Loucy (cell line): ENCODE measurements around the gene SUPT20HL1.

Experiments used
- H2AFZ ChIP-seq: fragments of 200-600 bp; sonication (generic); 2 replicates; pipeline ENCODE4 v1.6.0; 2016; ENCODE audit warnings: antibody characterized with exemption, mild to moderate bottlenecking, low read length, moderate library complexity
- H3F3A ChIP-seq: fragments of 200-600 bp; 2 replicates; pipeline ENCODE4 v1.6.0; 2016; ENCODE audit warnings: antibody characterized with exemption, low read depth, mild to moderate bottlenecking
- H3K27me3 ChIP-seq: fragments of 200-600 bp; sonication (generic); 2 replicates; pipeline ENCODE4 v1.6.1; 2014; ENCODE audit warnings: low read length, mild to moderate bottlenecking; ENCODE audit not compliant: insufficient read depth, poor library complexity, severe bottlenecking
- H3K36me3 ChIP-seq: fragments of 200-600 bp; sonication (generic); 2 replicates; pipeline ENCODE4 v1.6.1; 2016; ENCODE audit warnings: low read length; ENCODE audit not compliant: insufficient read depth
- H3K4me1 ChIP-seq: fragments of 200-600 bp; sonication (generic); 2 replicates; pipeline ENCODE4 v1.5.1; 2014; ENCODE audit warnings: low read length, mild to moderate bottlenecking; ENCODE audit not compliant: insufficient read depth, poor library complexity, severe bottlenecking
- H3K4me2 ChIP-seq: fragments of 200-600 bp; sonication (generic); 2 replicates; pipeline ENCODE4 v1.6.0; 2014; ENCODE audit warnings: antibody characterized with exemption, low read length, low read depth, mild to moderate bottlenecking; ENCODE audit not compliant: poor library complexity, severe bottlenecking
- H3K4me3 ChIP-seq: fragments of 200-600 bp; sonication (generic); 2 replicates; pipeline ENCODE4 v1.5.1; 2014; ENCODE audit warnings: low read length, mild to moderate bottlenecking, mixed read lengths; ENCODE audit not compliant: poor library complexity, severe bottlenecking
- H3K79me2 ChIP-seq: fragments of 200-600 bp; sonication (generic); 2 replicates; pipeline ENCODE4 v1.6.1; 2014; ENCODE audit warnings: low read length; ENCODE audit not compliant: insufficient read depth
- H3K9ac ChIP-seq: fragments of 200-600 bp; sonication (generic); 2 replicates; pipeline ENCODE4 v1.6.0; 2014; ENCODE audit warnings: mild to moderate bottlenecking, low read depth, low read length, moderate library complexity; ENCODE audit not compliant: poor library complexity, severe bottlenecking
- H3K9me2 ChIP-seq: fragments of 200-600 bp; sonication (generic); replicated peaks from 2 replicates; pipeline ENCODE4 v1.6.1; 2016; ENCODE audit warnings: low read depth, low read length, mixed read lengths
- H3K9me3 ChIP-seq: fragments of 200-600 bp; sonication (generic); 2 replicates; pipeline ENCODE4 v1.6.1; 2014; ENCODE audit warnings: mild to moderate bottlenecking, antibody characterized with exemption, low read length, low read depth; ENCODE audit not compliant: insufficient read depth
- H4K20me1 ChIP-seq: fragments of 200-600 bp; sonication (generic); 2 replicates; pipeline ENCODE4 v1.6.0; 2014; ENCODE audit warnings: antibody characterized with exemption, low read length, mild to moderate bottlenecking; ENCODE audit not compliant: insufficient read depth, poor library complexity, severe bottlenecking
- CTCF ChIP-seq: fragments of 200-600 bp; sonication (generic); conservative IDR thresholded peaks from 2 replicates; pipeline ENCODE4 v1.5.1; 2014; ENCODE audit warnings: mild to moderate bottlenecking, antibody characterized with exemption, low read length
- EZH2phosphoT487 ChIP-seq: fragments of 200-600 bp; IDR thresholded peaks from 2 replicates; pipeline ENCODE4 v1.6.1; 2018; ENCODE audit warnings: antibody characterized with exemption, mild to moderate bottlenecking, moderate library complexity, borderline replicate concordance

Gene SUPT20HL1

GRCh38 chrX:24376403-24376802 is 16.0 kb downstream of the SUPT20HL1 start:
- no peaks in the 10 kb centered on the region for H3F3A ChIP-seq
- H3K9me2 ChIP-seq: no peaks in the 10 kb centered on the region
- H4K20me1 ChIP-seq: no peaks in the 10 kb centered on the region
- H3K9me3 ChIP-seq: no peaks in the 10 kb centered on the region
- no peak overlapping the region for H3K4me2 ChIP-seq
- TF ChIP-seq CTCF (no peak), EZH2phosphoT487 (no peak)
- no peaks in the 10 kb centered on the region for H3K36me3 ChIP-seq
- no peak overlapping the region for H2AFZ ChIP-seq
- H3K9ac ChIP-seq: no peak overlapping the region
- H3K4me1 ChIP-seq: no peaks in the 10 kb centered on the region
- H3K27me3 ChIP-seq: no peaks in the 10 kb centered on the region
- no peaks in the 10 kb centered on the region for H3K79me2 ChIP-seq
- no peak overlapping the region for H3K4me3 ChIP-seq

- Histone ChIP-seq H3K36me3 (no peaks in the 10 kb centered on the region), H3K79me2 (no peaks in the 10 kb centered on the region), H3F3A (no peaks in the 10 kb centered on the region), H3K9ac (no peak overlapping the region), H2AFZ (no peak overlapping the region), H4K20me1 (no peaks in the 10 kb centered on the region), H3K4me2 (no peak overlapping the region), H3K9me2 (no peaks in the 10 kb centered on the region), H3K9me3 (no peaks in the 10 kb centered on the region), H3K4me3 (no peak overlapping the region), H3K4me1 (no peaks in the 10 kb centered on the region), H3K27me3 (no peaks in the 10 kb centered on the region)
- TF ChIP-seq EZH2phosphoT487: no peak
- no peak for TF ChIP-seq CTCF
Observed at GRCh38 chrX:24377195-24377594, 16.8 kb downstream of the SUPT20HL1 start.

GRCh38 chrX:24377911-24378468 is 17.6 kb downstream of the SUPT20HL1 start:
- H3K4me2 ChIP-seq: no peak overlapping the region
- no peaks in the 10 kb centered on the region for H3K79me2 ChIP-seq
- H2AFZ ChIP-seq: no peak overlapping the region
- no peaks in the 10 kb centered on the region for H3K4me1 ChIP-seq
- H3K36me3 ChIP-seq: no peaks in the 10 kb centered on the region
- H3K27me3 ChIP-seq: no peaks in the 10 kb centered on the region
- H3K9me3 ChIP-seq: no peaks in the 10 kb centered on the region
- no peak overlapping the region for H3K9ac ChIP-seq
- no peak for TF ChIP-seq EZH2phosphoT487
- no peak for TF ChIP-seq CTCF
- no peaks in the 10 kb centered on the region for H3F3A ChIP-seq
- H4K20me1 ChIP-seq: no peaks in the 10 kb centered on the region
- H3K9me2 ChIP-seq: no peaks in the 10 kb centered on the region
- no peak overlapping the region for H3K4me3 ChIP-seq
